Measurements from ENCODE around the gene ABCA5.
"Not testable (repeated sequence)": the region's sequence is repeated elsewhere in the genome, so short reads cannot be mapped to it uniquely, and the experiment has no call there.

ABCA5 gene

GRCh38 chr17:69326377-69327059 lies 415 bp downstream of the ABCA5 start:
- DNase-seq, result no peak

- no peak for DNase-seq
These were observed 1.2 kb downstream of the ABCA5 start for GRCh38 chr17:69325518-69326376.

GRCh38 chr17:69323806-69324205 lies 3.1 kb downstream of the ABCA5 start:
- no peak for DNase-seq

GRCh38 chr17:69320908-69321238 lies 6.1 kb downstream of the ABCA5 start:
- no peak for DNase-seq

- DNase-seq, result no peak
These were observed 6.6 kb downstream of the ABCA5 start for GRCh38 chr17:69320210-69320907.

GRCh38 chr17:69317625-69318024 lies 9.3 kb downstream of the ABCA5 start:
- DNase-seq, result no peak

- no peak for DNase-seq
These were observed 12.5 kb downstream of the ABCA5 start for GRCh38 chr17:69314246-69315065.

GRCh38 chr17:69305177-69305576 lies 21.8 kb downstream of the ABCA5 start:
- DNase-seq, result no peak

GRCh38 chr17:69302682-69303081 lies 24.3 kb downstream of the ABCA5 start:
- DNase-seq, result no peak

GRCh38 chr17:69300222-69300621 lies 26.7 kb downstream of the ABCA5 start:
- DNase-seq, result no peak

GRCh38 chr17:69298120-69298722 lies 28.7 kb downstream of the ABCA5 start:
- not testable (repeated sequence) for DNase-seq

- no peak for DNase-seq
These were observed 39.8 kb downstream of the ABCA5 start for GRCh38 chr17:69287168-69287567.

GRCh38 chr17:69286257-69286656 lies 40.7 kb downstream of the ABCA5 start:
- DNase-seq, result no peak

GRCh38 chr17:69284646-69285045 lies 42.3 kb downstream of the ABCA5 start:
- no peak for DNase-seq

- DNase-seq, result no peak
These were observed 44.9 kb downstream of the ABCA5 start for GRCh38 chr17:69282002-69282401.

- DNase-seq, result not testable (repeated sequence)
These were observed 50.7 kb downstream of the ABCA5 start for GRCh38 chr17:69276279-69276678.

- DNase-seq, result no peak
These were observed 51.2 kb downstream of the ABCA5 start for GRCh38 chr17:69275751-69276150.

GRCh38 chr17:69271023-69271422 lies 55.9 kb downstream of the ABCA5 start:
- DNase-seq, result no peak

- no peak for DNase-seq
These were observed 57.6 kb downstream of the ABCA5 start for GRCh38 chr17:69269131-69269998.

GRCh38 chr17:69268543-69269014 lies 58.4 kb downstream of the ABCA5 start:
- DNase-seq, result no peak

GRCh38 chr17:69267219-69267618 lies 59.7 kb downstream of the ABCA5 start:
- DNase-seq, result no peak
